ENCODE results near the gene COL10A1. TPM values are rescaled to one million over a fixed set of nuclear protein-coding genes. Genes with fewer than 3 reads are reported as not detected.
A peak's percentile ranks its signal among the peaks of the same experiment; 100 is the strongest.

COL10A1 gene
- total RNA-seq, 1 donor from 2014 or later = 0.52 TPM

- H3K27ac ChIP-seq (ENCODE audit: low read depth, low read length) = no peak overlapping the region
- no peak overlapping the region for H3K4me3 ChIP-seq (ENCODE audit: low read length in 3 of 3)
- no peaks in the 10 kb centered on the region for H3K27me3 ChIP-seq (ENCODE audit: control insufficient read depth in 3 of 3, insufficient read depth in 3 of 3, low read length in 3 of 3)
- no peaks in the 10 kb centered on the region for H3K9me3 ChIP-seq (ENCODE audit: control insufficient read depth in 3 of 3, low read length in 3 of 3)
- no peaks in the 10 kb centered on the region for H3K36me3 ChIP-seq (ENCODE audit: control insufficient read depth in 3 of 3, insufficient read depth in 3 of 3, low read length in 3 of 3)
- no peak overlapping the region for H3K9ac ChIP-seq (ENCODE audit: low read depth in 1 of 3, low read length in 3 of 3)
- no peaks in the 10 kb centered on the region for H3K4me1 ChIP-seq (ENCODE audit: control insufficient read depth in 3 of 3, insufficient read depth in 3 of 3, low read length in 3 of 3)
Measured at GRCh38 chr6:116127771-116128493, 2.0 kb upstream of the COL10A1 start.

GRCh38 chr6:116120430-116120829 is 5.5 kb downstream of the COL10A1 start:
- Histone ChIP-seq H3K9me3 (ENCODE audit: control insufficient read depth in 3 of 3, low read length in 3 of 3) (no peaks in the 10 kb centered on the region), H3K27ac (ENCODE audit: low read depth, low read length) (no peak overlapping the region), H3K4me3 (ENCODE audit: low read length in 3 of 3) (no peak overlapping the region), H3K4me1 (ENCODE audit: control insufficient read depth in 3 of 3, insufficient read depth in 3 of 3, low read length in 3 of 3) (no peaks in the 10 kb centered on the region), H3K9ac (ENCODE audit: low read depth in 1 of 3, low read length in 3 of 3) (no peak overlapping the region), H3K27me3 (ENCODE audit: control insufficient read depth in 3 of 3, insufficient read depth in 3 of 3, low read length in 3 of 3) (no peaks in the 10 kb centered on the region), H3K36me3 (ENCODE audit: control insufficient read depth in 3 of 3, insufficient read depth in 3 of 3, low read length in 3 of 3) (peaks cover 0 to 17% (median 9%) of the 10 kb centered on the region in 3 donors)

DNA sequence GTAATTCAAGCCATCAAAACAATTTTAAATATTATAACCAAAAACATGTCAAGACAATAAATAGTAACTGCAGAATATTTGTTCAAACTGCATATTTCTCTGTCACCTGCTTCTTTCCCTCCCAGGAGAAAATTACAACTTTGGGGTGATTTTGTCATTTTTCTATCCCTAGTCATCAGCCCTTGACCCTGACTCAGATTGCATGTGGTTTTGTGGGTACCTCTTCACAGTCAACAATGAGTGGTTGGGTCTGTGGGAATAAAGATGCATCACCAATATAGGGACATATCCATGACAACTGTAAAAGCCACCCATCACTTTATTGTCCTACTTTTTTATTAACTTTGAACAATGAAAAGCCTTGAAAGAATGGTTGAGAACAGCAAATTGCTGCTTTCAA is 7.3 kb downstream of the COL10A1 start:
- no peaks in the 10 kb centered on the region for H3K9me3 ChIP-seq (ENCODE audit: control insufficient read depth in 3 of 3, low read length in 3 of 3)
- no peaks in the 10 kb centered on the region for H3K27me3 ChIP-seq (ENCODE audit: control insufficient read depth in 3 of 3, insufficient read depth in 3 of 3, low read length in 3 of 3)
- H3K9ac ChIP-seq (ENCODE audit: low read depth in 1 of 3, low read length in 3 of 3) = no peak overlapping the region
- H3K4me1 ChIP-seq (ENCODE audit: control insufficient read depth in 3 of 3, insufficient read depth in 3 of 3, low read length in 3 of 3) = no peaks in the 10 kb centered on the region
- no peak overlapping the region for H3K27ac ChIP-seq (ENCODE audit: low read depth, low read length)
- H3K36me3 ChIP-seq (ENCODE audit: control insufficient read depth in 3 of 3, insufficient read depth in 3 of 3, low read length in 3 of 3) = peaks cover 6 to 32% (median 19%) of the 10 kb centered on the region in 3 donors
- no peak overlapping the region for H3K4me3 ChIP-seq (ENCODE audit: low read length in 3 of 3)

DNA sequence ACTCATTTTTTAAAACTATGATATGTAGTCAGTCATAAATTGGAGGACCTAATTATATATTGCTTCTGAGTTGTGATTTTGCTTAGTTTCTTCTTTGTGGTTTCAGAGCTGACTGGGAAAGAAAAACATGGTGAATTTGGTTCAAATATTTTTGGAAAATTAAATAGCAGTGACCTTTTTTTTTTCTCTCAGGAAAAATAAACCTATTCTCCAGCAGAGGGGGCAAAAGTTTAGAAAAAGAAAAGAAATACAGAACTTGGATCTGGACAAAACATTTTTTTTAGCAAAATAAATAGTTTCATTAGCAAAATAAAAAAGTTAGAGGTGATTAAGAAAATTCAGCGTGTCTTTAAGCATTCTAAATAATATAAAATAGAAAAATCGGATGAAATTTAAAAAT is 10.2 kb downstream of the COL10A1 start:
- Histone ChIP-seq H3K9ac (ENCODE audit: low read depth in 1 of 3, low read length in 3 of 3) (no peak overlapping the region), H3K27ac (ENCODE audit: low read depth, low read length) (no peak overlapping the region), H3K36me3 (ENCODE audit: control insufficient read depth in 3 of 3, insufficient read depth in 3 of 3, low read length in 3 of 3) (peaks cover 14 to 53% (median 40%) of the 10 kb centered on the region in 3 donors), H3K27me3 (ENCODE audit: control insufficient read depth in 3 of 3, insufficient read depth in 3 of 3, low read length in 3 of 3) (no peaks in the 10 kb centered on the region), H3K9me3 (ENCODE audit: control insufficient read depth in 3 of 3, low read length in 3 of 3) (no peaks in the 10 kb centered on the region), H3K4me3 (ENCODE audit: low read length in 3 of 3) (no peak overlapping the region), H3K4me1 (ENCODE audit: control insufficient read depth in 3 of 3, insufficient read depth in 3 of 3, low read length in 3 of 3) (no peaks in the 10 kb centered on the region)

DNA sequence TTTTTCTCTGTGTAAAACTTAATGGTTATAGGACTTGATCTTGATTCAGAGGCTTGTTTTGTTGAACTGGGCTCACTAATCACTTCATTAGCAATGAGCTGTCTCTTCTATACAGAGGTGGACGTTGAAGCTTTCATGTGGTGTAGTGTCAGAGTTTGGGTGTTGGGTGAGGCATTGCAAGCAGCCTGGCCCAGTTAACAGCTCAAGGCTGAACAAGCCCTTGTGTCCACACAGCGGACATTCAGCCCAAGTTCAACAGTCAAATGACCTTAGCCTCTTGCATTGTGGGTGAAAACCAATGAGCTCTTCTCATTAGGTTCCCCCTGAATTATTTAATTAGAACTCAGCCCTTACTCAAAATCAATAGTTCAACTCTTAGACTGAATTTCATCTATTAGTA is 12.5 kb downstream of the COL10A1 start:
- Histone ChIP-seq H3K4me3 (ENCODE audit: low read length in 3 of 3) (no peak overlapping the region), H3K36me3 (ENCODE audit: control insufficient read depth in 3 of 3, insufficient read depth in 3 of 3, low read length in 3 of 3) (peaks cover 21 to 71% (median 53%) of the 10 kb centered on the region in 3 donors)

DNA sequence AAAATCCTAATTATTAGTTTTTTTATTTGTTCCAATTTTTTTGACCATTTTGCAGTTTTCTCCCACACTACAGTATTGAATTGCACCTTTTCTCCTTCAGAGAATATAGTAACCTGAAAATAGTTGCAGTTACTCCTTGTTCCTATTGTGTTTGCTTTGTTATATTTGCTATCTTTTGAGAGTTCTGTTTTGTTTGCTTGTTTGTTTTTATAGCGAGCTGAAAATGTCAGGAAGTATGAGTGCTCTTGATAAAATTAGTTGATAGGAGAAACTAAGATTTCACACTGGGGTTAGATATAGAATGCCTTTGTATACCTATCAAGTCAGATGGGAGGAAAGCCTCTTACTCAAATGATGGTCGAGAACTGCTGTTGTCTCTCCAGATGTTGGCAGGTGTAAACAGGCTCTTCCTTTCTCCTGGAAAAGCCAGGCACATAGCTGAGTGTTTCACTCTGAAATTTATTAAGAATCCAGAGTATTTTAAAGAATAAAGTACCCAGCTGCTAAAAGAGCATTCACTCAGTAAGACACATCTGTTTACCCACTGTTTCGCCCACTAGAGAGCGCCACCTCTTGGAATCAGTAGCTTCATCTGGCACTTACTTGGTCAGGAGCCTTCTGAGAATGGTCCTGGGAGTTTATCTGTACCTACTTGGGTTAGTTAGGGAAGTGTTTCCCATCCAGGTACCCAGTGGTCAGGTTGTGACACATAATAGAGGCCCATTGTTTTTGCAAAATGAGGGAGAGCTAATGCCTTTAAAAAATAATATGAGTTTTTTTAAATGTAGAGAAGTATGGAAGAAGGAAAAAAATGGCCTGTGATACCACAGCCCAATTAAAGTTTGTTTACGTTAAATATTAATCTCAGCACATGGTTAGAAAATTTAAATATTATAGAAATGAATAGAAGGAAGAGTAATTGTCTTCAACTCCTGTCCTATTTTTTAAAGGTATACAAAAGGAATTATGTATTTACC is 14.1 kb downstream of the COL10A1 start:
- Histone ChIP-seq H3K4me3 (ENCODE audit: low read length in 3 of 3) (no peak overlapping the region), H3K4me1 (ENCODE audit: control insufficient read depth in 3 of 3, insufficient read depth in 3 of 3, low read length in 3 of 3) (no peaks in the 10 kb centered on the region), H3K9ac (ENCODE audit: low read depth in 1 of 3, low read length in 3 of 3) (no peak overlapping the region), H3K9me3 (ENCODE audit: control insufficient read depth in 3 of 3, low read length in 3 of 3) (no peaks in the 10 kb centered on the region), H3K36me3 (ENCODE audit: control insufficient read depth in 3 of 3, insufficient read depth in 3 of 3, low read length in 3 of 3) (peaks cover 21 to 67% (median 52%) of the 10 kb centered on the region in 3 donors), H3K27ac (ENCODE audit: low read depth, low read length) (no peak overlapping the region), H3K27me3 (ENCODE audit: control insufficient read depth in 3 of 3, insufficient read depth in 3 of 3, low read length in 3 of 3) (no peaks in the 10 kb centered on the region)

More for the DNA sequence above, 12.5 kb downstream of the COL10A1 start:
- Histone ChIP-seq H3K9me3 (ENCODE audit: control insufficient read depth in 3 of 3, low read length in 3 of 3) (no peaks in the 10 kb centered on the region), H3K4me1 (ENCODE audit: control insufficient read depth in 3 of 3, insufficient read depth in 3 of 3, low read length in 3 of 3) (no peaks in the 10 kb centered on the region), H3K9ac (ENCODE audit: low read depth in 1 of 3, low read length in 3 of 3) (no peak overlapping the region), H3K27ac (ENCODE audit: low read depth, low read length) (no peak overlapping the region), H3K27me3 (ENCODE audit: control insufficient read depth in 3 of 3, insufficient read depth in 3 of 3, low read length in 3 of 3) (no peaks in the 10 kb centered on the region)

DNA sequence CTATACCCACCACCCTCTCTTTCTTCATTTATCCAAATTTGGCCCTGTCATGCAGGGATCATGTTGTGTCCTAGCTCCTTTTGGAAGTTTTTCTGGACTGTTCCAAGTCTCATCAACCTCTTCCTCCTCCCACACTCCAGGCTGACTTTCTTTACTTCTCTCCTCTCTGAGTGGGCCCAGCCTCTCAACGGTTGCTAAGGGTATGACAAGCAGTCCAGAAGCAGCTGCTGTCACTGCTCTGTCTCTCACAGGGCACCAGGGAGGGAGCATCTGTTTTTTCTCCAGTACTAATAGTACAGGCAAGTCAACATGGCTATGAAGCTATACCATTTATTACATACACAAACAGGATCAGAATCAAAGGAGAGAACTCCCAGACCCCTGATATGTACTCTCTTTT is 17.1 kb downstream of the COL10A1 start:
- no peaks in the 10 kb centered on the region for H3K27me3 ChIP-seq (ENCODE audit: control insufficient read depth in 3 of 3, insufficient read depth in 3 of 3, low read length in 3 of 3)
- H3K9ac ChIP-seq (ENCODE audit: low read depth in 1 of 3, low read length in 3 of 3) = no peak overlapping the region
- no peak overlapping the region for H3K4me3 ChIP-seq (ENCODE audit: low read length in 3 of 3)
- H3K27ac ChIP-seq (ENCODE audit: low read depth, low read length) = no peak overlapping the region
- no peaks in the 10 kb centered on the region for H3K9me3 ChIP-seq (ENCODE audit: control insufficient read depth in 3 of 3, low read length in 3 of 3)
- H3K4me1 ChIP-seq (ENCODE audit: control insufficient read depth in 3 of 3, insufficient read depth in 3 of 3, low read length in 3 of 3) = peaks cover 3 to 12% (median 4%) of the 10 kb centered on the region in 3 donors
- H3K36me3 ChIP-seq (ENCODE audit: control insufficient read depth in 3 of 3, insufficient read depth in 3 of 3, low read length in 3 of 3) = peaks cover 18 to 50% (median 44%) of the 10 kb centered on the region in 3 donors

GRCh38 chr6:116106146-116106545 is 19.8 kb downstream of the COL10A1 start:
- Histone ChIP-seq H3K36me3 (ENCODE audit: control insufficient read depth in 3 of 3, insufficient read depth in 3 of 3, low read length in 3 of 3) (peaks cover 11 to 30% (median 25%) of the 10 kb centered on the region in 3 donors), H3K9ac (ENCODE audit: low read depth in 1 of 3, low read length in 3 of 3) (no peak overlapping the region), H3K27me3 (ENCODE audit: control insufficient read depth in 3 of 3, insufficient read depth in 3 of 3, low read length in 3 of 3) (no peaks in the 10 kb centered on the region), H3K9me3 (ENCODE audit: control insufficient read depth in 3 of 3, low read length in 3 of 3) (no peaks in the 10 kb centered on the region), H3K4me3 (ENCODE audit: low read length in 3 of 3) (no peak overlapping the region), H3K27ac (ENCODE audit: low read depth, low read length) (no peak overlapping the region), H3K4me1 (ENCODE audit: control insufficient read depth in 3 of 3, insufficient read depth in 3 of 3, low read length in 3 of 3) (peaks cover 15 to 36% (median 22%) of the 10 kb centered on the region in 3 donors)

DNA sequence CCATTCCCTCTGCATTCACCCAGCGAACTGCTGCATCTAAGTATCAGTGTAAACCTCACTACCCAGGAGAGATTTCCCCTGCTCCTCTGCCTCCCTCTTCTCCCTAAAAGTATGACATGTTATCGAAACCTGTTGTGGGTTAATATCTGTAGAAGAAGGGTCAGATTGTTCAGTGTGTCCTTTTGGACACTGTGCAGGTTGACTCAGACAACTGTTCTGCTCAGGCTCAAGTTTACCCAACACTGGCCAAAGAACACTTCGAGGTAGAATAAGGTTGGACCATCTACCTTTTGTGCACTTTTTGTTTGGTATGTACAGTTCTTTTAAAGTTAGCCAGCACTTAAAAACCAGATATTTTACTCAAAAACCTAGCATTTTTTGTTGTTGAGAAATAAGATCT is 20.7 kb downstream of the COL10A1 start:
- H3K27me3 ChIP-seq (ENCODE audit: control insufficient read depth in 3 of 3, insufficient read depth in 3 of 3, low read length in 3 of 3) = no peaks in the 10 kb centered on the region
- H3K9me3 ChIP-seq (ENCODE audit: control insufficient read depth in 3 of 3, low read length in 3 of 3) = no peaks in the 10 kb centered on the region
- no peak overlapping the region for H3K4me3 ChIP-seq (ENCODE audit: low read length in 3 of 3)
- no peak overlapping the region for H3K27ac ChIP-seq (ENCODE audit: low read depth, low read length)
- H3K4me1 ChIP-seq (ENCODE audit: control insufficient read depth in 3 of 3, insufficient read depth in 3 of 3, low read length in 3 of 3) = peaks cover 15 to 38% (median 23%) of the 10 kb centered on the region in 3 donors
- peak overlapping the region in 1 of 3 donors; percentile 1 for H3K9ac ChIP-seq (ENCODE audit: low read depth in 1 of 3, low read length in 3 of 3)
- H3K36me3 ChIP-seq (ENCODE audit: control insufficient read depth in 3 of 3, insufficient read depth in 3 of 3, low read length in 3 of 3) = peaks cover 2 to 21% (median 16%) of the 10 kb centered on the region in 3 donors

GRCh38 chr6:116104636-116105035 is 21.3 kb downstream of the COL10A1 start:
- no peaks in the 10 kb centered on the region for H3K9me3 ChIP-seq (ENCODE audit: control insufficient read depth in 3 of 3, low read length in 3 of 3)
- peaks cover 17 to 41% (median 25%) of the 10 kb centered on the region in 3 donors for H3K4me1 ChIP-seq (ENCODE audit: control insufficient read depth in 3 of 3, insufficient read depth in 3 of 3, low read length in 3 of 3)
- H3K27me3 ChIP-seq (ENCODE audit: control insufficient read depth in 3 of 3, insufficient read depth in 3 of 3, low read length in 3 of 3) = no peaks in the 10 kb centered on the region
- H3K9ac ChIP-seq (ENCODE audit: low read depth in 1 of 3, low read length in 3 of 3) = no peak overlapping the region
- no peak overlapping the region for H3K4me3 ChIP-seq (ENCODE audit: low read length in 3 of 3)
- no peak overlapping the region for H3K27ac ChIP-seq (ENCODE audit: low read depth, low read length)
- H3K36me3 ChIP-seq (ENCODE audit: control insufficient read depth in 3 of 3, insufficient read depth in 3 of 3, low read length in 3 of 3) = peaks cover 0 to 15% (median 13%) of the 10 kb centered on the region in 3 donors

All from skeletal muscle tissue (tissue), 4 donors.